Stimulated activated CD4-positive, alpha-beta T cell treated with anti-CD3 and anti-CD28 coated beads, Interleukin-4, amount 100 ng/mL, for 48 hours (primary cell): ENCODE results near the gene FPR3.
A peak's percentile ranks its signal among the peaks of the same experiment; 100 is the strongest.
"Not testable (repeated sequence)": the region's sequence is repeated elsewhere in the genome, so short reads cannot be mapped to it uniquely, and the experiment has no call there.

ENCODE experiments used
- DNase-seq, 2 donors: peaks; one replicate each; pipeline ENCODE4 v3.0.0-alpha.2; 2020; ENCODE audit warnings: low read depth in 2 of 2

FPR3 gene

DNA sequence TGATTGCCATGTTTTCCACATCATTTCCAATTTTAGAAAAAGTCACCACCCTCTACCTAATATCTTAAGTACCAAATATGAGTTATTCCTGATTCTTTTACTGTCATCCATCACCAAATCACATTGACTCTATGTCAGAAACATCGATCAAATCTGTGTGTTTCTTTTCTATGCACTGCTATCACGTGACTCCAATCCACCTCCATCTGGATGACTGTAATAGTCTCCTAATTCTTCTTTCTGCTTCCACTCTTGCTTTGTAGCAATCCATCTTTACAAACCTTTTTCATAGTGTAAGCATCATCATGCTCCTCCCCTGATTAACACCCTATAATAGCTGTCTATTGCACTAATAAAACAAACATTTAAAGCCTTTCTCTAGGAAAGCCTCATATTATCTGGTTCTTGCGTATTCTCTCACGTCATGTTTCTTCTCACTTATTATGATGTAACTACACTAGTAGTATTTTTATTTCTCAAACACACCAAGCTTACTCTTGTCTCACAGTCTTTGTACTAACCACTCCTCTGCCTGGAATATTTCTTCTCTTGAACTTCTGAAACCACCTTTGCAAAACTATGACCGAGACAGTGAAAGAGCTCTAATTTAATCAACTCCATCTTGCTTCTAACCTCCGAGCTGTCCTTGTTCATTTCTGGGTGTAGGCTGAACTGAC lies 10.7 kb upstream of the FPR3 start:
- DNase-seq = no peak

DNA sequence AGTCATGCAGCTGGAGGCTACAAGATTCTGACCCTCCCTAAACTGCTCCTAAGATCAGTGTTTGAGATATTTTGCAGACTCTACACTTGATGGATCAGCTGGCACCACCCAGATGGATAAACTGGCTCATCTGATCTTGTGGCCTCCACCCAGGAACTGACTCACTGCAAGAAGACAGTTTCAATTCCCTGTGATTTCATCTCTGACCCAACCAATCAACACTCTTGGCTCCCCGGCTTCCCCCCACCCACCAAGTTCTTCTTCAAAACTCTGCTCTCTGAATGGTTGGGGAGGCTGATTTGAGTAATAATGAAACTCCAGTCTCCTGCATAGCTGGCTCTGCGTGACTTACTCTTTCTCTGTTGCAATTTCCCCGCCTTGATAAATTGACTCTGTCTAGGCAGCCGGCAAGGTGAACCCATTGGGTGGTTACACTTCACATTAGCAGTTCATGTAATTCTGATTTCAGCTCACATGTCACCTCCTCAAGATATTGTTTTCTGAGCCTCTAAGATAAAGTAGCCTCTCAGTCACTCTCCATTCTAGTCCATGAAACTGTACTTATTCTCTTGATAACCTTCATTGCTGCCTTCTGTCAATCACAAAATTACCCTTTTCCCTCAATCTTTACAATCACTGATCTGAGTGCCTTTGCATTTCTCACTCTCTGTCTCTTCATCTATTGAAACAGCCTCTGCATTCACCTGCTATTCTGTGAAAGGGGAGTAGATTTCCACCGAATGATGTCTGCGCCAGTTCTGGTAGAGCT lies 9.9 kb upstream of the FPR3 start:
- peak; percentile 18 to 47 for DNase-seq

DNA sequence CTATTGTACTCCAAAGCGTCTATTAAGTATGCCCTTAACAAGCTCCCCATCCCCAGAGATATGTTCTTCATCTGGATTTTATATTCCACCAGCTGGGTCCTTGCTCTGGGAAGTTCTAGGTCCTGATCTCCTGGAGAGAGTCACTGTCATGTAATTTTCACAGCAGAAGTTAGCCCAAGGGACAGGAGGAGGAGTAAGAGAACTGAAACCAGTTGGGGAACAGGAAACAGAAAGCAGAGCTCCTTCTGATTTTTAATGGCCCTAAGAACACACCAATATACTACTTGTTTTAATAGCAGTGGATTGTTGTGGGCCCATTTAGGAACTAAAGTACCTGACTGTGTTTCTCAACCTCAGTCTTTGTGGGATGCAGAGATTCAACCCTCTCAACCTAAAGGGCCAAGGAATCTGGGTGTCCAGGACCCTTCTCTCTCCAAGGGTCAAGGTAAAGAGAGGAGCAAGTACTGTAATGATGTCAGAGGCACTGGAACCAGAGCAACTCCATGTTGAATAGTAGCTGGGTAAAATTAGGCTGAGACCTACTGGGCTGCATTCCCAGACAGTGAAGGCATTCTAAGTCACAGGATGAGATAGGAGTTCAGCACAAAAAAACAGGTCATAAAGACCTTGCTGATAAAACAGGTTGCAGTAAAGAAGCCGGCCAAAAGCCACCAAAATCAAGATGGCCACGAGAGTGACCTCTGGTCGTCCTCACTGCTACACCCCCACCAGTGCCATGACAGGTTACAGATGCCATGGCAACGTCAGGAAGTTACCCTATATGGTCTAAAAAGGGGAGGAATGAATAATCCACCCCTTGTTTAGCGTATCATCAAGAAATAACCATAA lies 8.1 kb upstream of the FPR3 start:
- DNase-seq = no peak

DNA sequence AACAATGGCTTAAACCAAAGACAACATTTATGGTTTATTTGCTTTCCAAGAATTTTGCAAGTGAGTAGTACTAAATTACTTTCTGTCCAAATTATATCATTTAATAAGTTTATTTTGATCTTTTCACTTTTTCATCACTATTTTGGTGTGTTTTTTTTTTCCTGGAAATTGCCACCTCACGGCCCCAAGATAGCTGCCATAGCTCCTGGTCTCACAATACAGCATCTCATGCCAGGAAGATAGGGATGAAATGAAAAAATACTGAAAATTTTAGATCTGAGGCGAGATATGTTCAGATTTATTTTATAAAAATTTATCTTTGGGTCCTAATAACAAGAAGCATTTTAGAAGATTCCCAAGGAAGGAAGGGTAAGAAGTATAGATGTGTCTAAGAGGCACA lies 6.9 kb upstream of the FPR3 start:
- no peak for DNase-seq

DNA sequence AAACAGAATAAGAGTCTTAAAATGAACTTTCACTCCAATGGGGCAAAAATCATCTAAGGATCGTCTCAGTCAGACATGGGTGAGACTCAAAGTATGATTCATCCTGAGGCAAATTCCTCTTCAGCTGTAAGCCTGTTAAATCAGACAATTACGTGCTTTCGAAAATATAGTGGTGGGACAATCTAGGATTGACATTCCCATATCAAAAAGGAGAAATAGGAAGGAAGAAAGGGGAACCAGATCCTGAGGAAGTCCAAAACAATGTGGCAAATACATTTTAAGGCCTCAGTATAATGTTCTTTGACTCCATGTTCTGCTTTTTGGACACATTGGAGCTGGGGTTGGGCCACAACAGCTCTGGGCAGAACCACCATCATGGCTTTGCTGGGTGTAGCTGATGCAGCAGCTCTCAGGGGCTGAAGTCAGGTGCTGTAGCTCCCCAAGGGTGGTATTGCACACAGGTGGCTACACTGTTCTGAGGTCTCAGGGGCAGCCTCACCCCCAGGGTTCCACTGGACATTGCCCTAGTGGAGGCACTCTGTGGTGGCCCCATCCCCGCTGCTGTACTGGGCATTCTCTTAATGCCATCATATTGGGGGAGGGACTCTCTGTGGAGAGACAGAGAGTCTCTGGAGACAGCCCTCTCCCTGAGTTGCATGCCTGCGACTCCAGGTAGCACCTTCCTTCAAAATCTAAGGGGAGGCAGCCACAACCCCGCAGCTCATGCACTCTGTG lies 5.7 kb upstream of the FPR3 start:
- DNase-seq = no peak

DNA sequence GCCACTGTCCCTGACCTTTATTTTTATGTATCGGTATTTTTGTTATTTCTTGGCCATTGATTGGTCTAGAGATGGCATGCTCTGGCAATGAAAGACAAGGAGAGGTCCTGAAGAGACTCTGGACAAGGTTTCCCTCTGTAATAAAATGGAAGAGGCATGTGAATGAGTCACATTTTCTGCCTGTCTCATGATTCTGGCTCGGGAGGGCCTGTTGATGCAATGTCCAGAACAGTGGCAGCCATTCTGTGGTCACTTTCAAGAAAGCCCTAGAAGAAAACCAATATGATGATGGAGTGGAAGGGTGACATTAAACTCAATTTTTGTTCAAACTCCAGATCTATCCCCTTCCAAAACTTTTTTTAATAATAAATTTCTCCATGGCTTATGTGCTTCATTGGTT lies 2.0 kb upstream of the FPR3 start:
- DNase-seq = no peak

DNA sequence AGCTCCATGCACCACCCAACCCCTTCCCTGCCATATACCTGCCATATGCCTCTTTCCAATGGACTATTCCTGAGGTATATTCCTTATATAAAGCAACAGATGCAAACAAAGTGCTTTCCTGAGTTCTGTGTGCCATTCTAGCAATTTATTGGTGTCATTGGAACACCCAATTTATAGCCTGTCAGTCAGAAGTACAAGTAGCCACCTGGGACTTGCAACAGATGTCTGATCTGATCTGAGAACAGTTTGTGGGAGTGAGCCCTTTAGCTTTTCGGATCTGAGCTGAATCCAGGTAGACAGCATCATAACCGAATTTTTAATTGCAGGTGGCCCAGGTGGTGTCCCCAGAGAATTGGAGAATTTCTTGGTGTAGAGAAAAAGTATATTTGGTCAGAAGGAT lies 963 bp upstream of the FPR3 start:
- DNase-seq = no peak

DNA sequence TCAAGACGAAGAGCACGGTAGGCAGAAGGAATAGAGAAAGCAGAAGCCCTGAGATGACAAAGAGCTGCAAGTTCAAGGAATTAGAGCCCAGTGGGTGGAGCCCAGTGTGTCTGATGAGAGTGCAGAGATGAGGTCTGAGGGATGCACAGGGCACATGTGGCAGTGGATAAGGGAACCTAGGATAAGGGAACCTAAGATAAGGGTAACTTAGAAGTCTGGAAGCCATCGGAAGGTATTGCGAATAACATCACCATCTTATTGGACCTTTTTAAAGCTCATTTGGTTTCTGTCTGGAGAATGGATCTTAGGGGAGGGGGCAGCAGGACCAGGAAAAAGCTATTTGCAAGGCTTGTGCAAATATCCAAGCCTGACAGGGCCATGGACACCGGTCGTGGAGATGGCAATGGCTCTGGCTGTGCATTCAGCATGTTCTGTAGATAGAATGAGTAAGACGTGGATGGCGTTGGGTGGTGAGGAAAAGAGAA lies 1.3 kb downstream of the FPR3 start:
- no peak for DNase-seq

DNA sequence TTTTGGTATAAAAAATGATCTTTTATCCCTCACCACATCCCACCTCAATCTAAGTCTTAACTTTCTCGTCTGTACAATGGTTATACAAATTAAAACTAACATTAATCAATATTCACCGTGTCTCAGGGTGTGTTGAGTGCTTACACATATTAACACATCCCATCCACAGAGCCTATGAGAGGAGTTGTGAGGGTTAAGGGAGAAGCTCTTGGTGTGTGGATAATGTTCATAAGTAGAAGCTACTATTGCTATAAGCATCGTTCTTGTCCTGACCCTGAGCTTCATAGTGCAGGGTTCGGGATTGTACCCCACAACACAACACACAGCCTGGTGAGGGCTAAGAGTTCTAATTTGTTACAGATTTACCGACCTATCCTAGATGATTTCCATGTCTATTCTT lies 2.5 kb downstream of the FPR3 start:
- DNase-seq = no peak

DNA sequence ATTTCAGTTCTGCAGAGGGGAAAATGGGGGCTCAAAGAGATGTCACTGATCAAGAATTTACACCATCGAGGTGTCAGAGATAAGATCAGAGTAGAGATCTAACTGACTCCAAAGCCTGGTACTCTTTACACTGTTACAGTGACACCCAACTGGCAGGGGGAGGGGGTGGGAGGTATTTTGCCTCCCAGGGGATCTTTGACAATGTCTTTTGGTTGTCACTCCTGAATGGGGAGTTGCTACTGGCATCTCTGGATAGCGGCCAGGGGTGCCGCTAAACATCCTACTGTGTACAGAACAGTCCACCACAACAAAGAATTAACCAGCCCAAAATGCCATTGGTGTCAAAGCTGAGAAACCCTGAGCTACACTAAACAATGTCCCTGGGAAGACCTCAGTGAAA lies 3.1 kb downstream of the FPR3 start:
- no peak for DNase-seq

DNA sequence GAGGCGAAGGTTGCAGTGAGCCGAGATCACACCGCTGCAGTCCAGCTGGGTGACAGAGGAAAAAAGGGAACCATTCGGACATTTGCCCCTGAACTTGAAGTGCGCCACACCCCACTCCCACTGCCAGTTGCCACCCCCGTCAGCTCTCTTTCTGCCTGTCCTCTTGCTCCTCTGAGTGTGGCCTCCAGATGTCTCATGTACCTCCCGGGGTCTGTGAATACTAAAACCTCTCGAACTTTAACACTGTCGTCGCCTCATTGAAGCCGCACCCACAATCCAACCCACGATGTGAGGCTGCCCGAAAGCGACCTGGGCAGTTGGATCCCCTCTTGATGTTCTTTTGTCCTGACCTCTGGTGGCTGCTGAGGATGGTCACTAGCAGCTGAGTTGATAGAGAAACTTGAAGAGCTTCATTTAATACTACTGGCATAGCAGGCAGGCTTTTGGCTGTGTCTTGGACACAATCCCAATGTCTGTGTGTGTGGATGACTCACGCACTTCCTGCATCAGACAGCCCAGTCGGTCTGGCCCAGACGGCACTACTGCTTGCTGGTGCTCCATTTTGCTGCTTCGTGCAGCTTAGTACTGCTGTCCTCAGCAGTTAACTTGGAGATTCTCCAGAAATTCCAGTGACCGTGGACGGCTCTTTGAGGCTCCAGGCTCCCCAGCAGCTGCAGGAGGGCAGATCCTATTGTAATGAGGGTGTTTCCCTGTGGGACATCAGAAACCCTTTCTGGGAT lies 4.2 kb downstream of the FPR3 start:
- DNase-seq = no peak

DNA sequence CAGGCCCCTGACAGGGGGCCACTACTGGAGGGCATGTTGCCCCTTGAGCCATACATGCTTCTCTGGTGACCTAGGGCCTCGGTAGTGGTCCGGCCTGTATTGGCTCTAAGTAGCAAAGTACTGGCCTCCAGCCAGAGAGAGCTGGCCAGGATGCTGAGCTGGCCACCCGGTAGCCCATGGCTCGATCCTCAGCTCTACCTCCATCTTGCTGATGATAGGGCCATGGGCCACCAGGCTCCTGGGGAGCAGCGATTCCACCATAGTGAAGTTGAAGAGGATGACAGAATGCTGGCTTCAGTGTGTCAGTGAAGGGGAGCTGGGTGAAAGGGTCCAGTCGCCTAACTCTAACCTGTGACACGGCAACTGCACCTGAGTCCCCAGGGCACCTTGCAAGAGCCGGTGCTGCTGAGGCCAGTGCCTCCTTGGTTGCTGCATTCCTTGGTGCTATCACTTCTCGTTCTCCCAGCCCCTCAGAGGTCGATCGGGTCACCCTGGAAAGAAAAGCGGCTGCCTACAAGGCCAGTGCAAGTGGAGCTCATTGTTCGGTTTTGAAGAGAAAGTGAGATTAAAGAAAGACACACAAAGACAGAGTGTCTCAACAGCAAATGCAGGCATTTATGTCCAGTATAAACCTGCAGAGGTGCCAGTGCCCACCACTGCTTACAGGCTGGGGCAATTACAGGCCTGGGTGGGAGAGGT lies 5.0 kb downstream of the FPR3 start:
- DNase-seq = no peak

DNA sequence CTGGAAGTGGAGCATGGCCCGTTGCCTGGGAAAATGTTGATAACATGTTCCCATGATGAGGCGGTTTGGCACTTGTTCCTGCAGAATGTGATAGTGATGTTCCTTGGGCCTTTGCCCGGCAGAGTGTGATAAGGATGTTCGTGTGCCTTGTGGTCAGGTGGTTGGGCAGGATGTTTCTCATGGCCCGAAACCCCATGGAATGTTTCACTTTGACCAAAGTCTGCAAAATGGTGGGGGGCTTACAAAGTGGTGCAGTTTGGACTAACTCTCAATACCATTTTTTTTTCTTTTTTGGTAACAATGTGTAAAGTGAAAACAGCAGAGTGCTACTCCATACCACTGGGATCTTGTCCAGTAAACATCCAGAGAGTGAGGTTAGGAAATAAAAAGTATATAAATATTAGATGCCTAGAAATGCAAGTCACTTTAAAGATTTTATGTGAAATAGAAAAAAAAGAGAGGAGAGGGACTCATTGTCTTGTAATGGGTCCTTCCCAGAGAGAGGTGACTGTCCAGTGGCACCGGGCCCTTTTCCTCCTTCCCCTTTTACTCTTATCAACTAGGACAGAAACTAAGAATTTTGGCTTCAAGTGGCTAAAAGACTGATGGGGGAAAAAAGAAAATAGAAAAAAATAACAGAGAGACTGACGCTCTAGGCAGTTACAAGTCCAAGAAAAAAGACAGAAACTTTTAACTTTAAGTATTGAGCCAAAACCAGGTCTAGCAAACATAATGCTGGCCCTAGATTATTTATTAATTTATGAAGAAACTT lies 5.7 kb downstream of the FPR3 start:
- no peak for DNase-seq

DNA sequence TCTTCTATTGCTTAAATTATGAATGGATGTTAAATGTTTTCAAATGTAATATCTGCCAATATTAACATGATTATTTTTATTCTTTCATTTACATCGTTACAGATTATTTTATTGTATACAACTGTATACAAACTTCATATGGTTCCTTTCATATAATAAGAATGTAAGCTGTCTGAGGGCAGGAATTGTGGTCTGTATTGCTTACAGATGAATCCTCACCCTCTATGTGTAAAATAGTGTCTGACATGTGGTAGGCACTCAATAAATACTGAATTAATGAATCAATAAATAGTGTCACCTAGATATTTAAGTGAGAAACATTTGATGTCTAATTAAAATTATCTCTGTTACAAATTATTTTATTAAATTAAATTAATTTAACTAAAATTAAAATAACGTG lies 7.8 kb downstream of the FPR3 start:
- no peak for DNase-seq

DNA sequence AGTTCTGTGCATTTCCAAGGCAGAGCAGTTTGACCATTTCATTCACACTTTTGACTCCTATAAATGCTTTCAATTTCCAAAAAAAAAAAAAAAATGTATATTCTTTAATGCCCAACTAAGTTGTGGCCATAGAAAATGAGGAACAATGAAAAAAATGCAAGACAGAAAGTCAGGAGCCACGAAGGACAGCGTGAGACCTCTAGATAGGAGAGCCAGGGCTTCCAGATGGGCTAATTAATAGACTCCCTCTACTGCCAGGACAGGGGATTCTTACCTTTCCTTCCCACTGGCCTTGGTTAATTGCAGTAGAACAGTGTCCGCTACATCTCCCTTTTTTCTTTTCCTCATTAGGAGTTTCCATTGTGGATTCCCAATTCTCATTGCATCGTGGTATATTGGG lies 8.6 kb downstream of the FPR3 start:
- DNase-seq = no peak

DNA sequence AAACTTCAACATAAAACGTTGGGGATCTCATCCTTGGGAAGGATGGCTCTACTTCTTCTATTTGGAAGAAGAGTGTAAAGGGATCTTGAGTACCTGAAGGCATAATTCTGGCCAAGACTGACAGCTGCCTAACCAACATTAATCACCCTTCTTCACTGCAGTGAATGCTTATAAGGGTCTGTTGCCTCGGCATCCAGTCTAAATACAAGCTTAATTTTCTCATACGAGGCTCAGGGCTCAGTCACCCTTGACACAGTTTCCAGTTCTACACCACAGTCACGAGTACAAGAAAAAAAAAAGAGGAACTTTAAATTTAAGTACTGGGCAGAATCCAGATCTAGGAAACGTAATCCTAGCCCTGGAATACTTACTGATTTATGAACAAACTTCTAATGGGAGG lies 9.0 kb downstream of the FPR3 start:
- no peak for DNase-seq

DNA sequence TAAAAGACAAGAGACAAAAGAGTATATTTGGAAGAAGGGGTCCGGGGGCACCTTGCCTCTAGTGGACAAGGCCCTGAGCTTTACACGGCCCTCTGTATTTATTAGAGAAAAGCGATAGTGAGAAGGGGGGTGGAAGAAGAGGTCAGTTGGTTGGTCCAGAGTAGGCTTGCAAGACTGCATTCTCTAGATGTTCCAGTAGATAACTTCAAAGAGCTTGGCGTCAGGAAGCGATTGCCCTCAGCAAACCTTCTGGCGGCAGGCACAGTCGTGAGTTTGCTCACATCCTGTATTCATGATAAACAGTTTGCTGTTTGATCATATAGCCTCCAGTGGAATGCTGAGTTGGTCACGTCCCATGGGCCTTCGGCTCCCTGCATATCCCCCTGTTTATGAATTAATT lies 9.8 kb downstream of the FPR3 start:
- not testable (repeated sequence) for DNase-seq

DNA sequence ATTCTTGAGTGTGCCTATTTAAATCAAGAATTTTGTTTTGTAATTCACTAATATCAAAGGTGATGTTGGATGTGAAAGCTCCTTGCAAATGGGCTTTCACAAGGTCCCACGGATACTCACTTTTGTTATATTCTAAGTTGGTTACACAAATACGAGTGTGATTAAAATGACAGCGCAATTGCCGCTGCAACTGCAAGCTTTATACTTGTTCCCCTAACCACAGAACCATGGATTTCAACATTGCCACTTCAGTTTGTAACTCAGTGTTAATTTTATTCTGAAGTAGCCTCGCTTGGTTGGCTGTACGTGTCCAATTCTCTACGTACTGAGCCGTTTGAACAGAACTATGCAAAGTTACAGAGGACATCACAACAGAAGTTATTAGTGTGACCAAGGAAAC lies 10.4 kb downstream of the FPR3 start:
- DNase-seq = not testable (repeated sequence)

DNA sequence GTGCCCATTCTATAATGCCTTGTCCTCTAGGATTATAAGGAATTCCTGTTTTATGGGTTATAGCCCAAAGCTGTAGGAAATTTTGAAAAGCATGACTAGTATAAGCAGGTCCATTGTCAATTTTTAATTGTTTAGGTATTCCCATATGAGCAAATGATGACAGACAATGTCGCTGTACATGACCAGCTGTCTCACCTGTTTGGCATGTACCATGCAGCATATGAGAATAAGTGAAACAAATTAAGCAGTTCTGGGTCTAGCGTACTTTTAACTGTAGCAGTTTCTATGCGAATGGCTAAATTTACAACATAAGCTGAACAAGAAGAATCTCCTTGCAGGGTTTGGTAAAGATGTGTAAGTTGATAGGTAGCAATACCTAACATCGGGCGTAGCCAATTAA lies 11.6 kb downstream of the FPR3 start:
- not testable (repeated sequence) for DNase-seq
